K562 (cell line): ENCODE results near the gene TNFRSF6B. TPM values are rescaled to one million over a fixed set of nuclear protein-coding genes. Genes with fewer than 3 reads are reported as not detected.

Source experiments
- AFF1 ChIP-seq, 2 experiments: fragments of 450-650 bp; IDR thresholded peaks; 2 replicates each; pipeline ENCODE4 v1.6.1; 2018; ENCODE audit warnings: mild to moderate bottlenecking in 2 of 2, low read depth in 1 of 2; ENCODE audit not compliant: partially characterized antibody in 2 of 2
- CHD2 ChIP-seq: IDR thresholded peaks from 2 replicates; pipeline ENCODE4 v1.6.1; 2011; ENCODE audit warnings: low read depth, low read length
- FOXM1 ChIP-seq, 2 experiments: fragments of 450-650 bp in 1 of 2; sonication (generic) in 1 of 2; formaldehyde crosslinking in 1 of 2; IDR thresholded peaks; 2 replicates each; pipeline versions ENCODE4 v1.6.1 to v1.9.0; 2017 to 2022; ENCODE audit warnings: low read depth in 2 of 2, mild to moderate bottlenecking in 2 of 2, missing genetic modification reagents in 1 of 2, moderate library complexity in 1 of 2
- HDAC2 ChIP-seq: fragments of 450-650 bp; IDR thresholded peaks from 2 replicates; pipeline ENCODE4 v1.6.1; 2016; ENCODE audit warnings: mild to moderate bottlenecking
- KAT7 ChIP-seq: sonication (generic); formaldehyde crosslinking; IDR thresholded peaks from 2 replicates; pipeline ENCODE4 v1.8.0; 2022; ENCODE audit warnings: missing genetic modification reagents, mild to moderate bottlenecking, borderline replicate concordance
- MCM2 ChIP-seq: fragments of 450-650 bp; IDR thresholded peaks from 2 replicates; pipeline ENCODE4 v1.6.1; 2017; ENCODE audit warnings: low read depth, mild to moderate bottlenecking
- MIER1 ChIP-seq: fragments of 450-650 bp; IDR thresholded peaks from 2 replicates; pipeline ENCODE4 v1.6.1; 2016; ENCODE audit warnings: antibody characterized with exemption, mild to moderate bottlenecking, low read depth
- RREB1 ChIP-seq: fragments of 250-450 bp; sonication (Bioruptor Pico); IDR thresholded peaks from 2 replicates; pipeline ENCODE4 v1.4.0; 2020
- SMARCB1 ChIP-seq: IDR thresholded peaks from 2 replicates; pipeline ENCODE4 v1.6.1; 2011; ENCODE audit warnings: improper control_type of control experiment, low read depth; ENCODE audit not compliant: insufficient read length
- ZKSCAN1 ChIP-seq: fragments of 150-350 bp; IDR thresholded peaks from 2 replicates; pipeline ENCODE4 v1.6.1; 2016; ENCODE audit warnings: low read depth, low read length
- ZNF511 ChIP-seq: sonication (generic); formaldehyde crosslinking; IDR thresholded peaks from 2 replicates; pipeline ENCODE4 v1.8.0; 2022; ENCODE audit warnings: mild to moderate bottlenecking, missing genetic modification reagents
- polyA plus RNA-seq, 8 experiments: library from polyadenylated mRNA; depleted of rRNA in 4 of 8; stranded (reverse) in 5 of 8; unstranded in 3 of 8; fragments of >200 nt; fragmentation: Nextera tagmentation in 2 of 8; fragmentation: Illumina TruSeq in 1 of 8; extraction: Ambion mirVana in 2 of 8; extraction: Trizol in 1 of 8; gene quantifications; 2 replicates each; pipeline versions ENCODE4 v1.2.1 to v1.2.3, GENCODE V29; 2011 to 2014; ENCODE audit warnings: inconsistent platforms in 1 of 8, missing spikeins in 1 of 8
- total RNA-seq, 7 experiments: library from RNA; depleted of rRNA in 6 of 7; stranded (reverse); fragments of >200 nt in 6 of 7; fragmentation: Illumina TruSeq in 2 of 7; extraction: Trizol in 2 of 7; gene quantifications; 2 replicates each; pipeline versions ENCODE4 v1.2.1 to v1.2.3, GENCODE V29; 2011 to 2021; ENCODE audit warnings: low replicate concordance in 1 of 7
- TF ChIP-seq, protein P1 (sequence below): fragments of 450-650 bp; IDR thresholded peaks from 2 replicates; pipeline ENCODE4 v1.6.1; 2016; ENCODE audit warnings: mild to moderate bottlenecking

TNFRSF6B gene
- total and polyA plus RNA-seq, 9 of the 15 experiments (the other 6 are each of a cell fraction or from before 2014, with no cell fraction given) = 0.10 to 3.5 (median 0.32) TPM; not detected in 6

- TF ChIP-seq AFF1 (IDR thresholded peaks at IDR 0.05; ENCODE audit: low read depth in 1 of 2, partially characterized antibody in 2 of 2) (peak in 1 of 2 experiments; percentile 93), MIER1 (no peak), FOXM1 (IDR thresholded peaks at IDR 0.05; ENCODE audit: low read depth) (no peak), FOXM1 (CRISPR knock-in tag; IDR thresholded peaks at IDR 0.05; ENCODE audit: low read depth) (no peak; the same call in 1 of the 2 replicates), CHD2 (no peak), SMARCB1 (no peak), ZNF511 (no peak; the same call in none of the 2 replicates), HDAC2 (no peak), MCM2 (no peak), RREB1 (0 out of 2 replicates have a peak, but pooled peaks have one; percentile 25), KAT7 (CRISPR knock-in tag) (peak; percentile 77; the same call in 1 of the 2 replicates), ZKSCAN1 (no peak)
- TF ChIP-seq, protein P1, sequence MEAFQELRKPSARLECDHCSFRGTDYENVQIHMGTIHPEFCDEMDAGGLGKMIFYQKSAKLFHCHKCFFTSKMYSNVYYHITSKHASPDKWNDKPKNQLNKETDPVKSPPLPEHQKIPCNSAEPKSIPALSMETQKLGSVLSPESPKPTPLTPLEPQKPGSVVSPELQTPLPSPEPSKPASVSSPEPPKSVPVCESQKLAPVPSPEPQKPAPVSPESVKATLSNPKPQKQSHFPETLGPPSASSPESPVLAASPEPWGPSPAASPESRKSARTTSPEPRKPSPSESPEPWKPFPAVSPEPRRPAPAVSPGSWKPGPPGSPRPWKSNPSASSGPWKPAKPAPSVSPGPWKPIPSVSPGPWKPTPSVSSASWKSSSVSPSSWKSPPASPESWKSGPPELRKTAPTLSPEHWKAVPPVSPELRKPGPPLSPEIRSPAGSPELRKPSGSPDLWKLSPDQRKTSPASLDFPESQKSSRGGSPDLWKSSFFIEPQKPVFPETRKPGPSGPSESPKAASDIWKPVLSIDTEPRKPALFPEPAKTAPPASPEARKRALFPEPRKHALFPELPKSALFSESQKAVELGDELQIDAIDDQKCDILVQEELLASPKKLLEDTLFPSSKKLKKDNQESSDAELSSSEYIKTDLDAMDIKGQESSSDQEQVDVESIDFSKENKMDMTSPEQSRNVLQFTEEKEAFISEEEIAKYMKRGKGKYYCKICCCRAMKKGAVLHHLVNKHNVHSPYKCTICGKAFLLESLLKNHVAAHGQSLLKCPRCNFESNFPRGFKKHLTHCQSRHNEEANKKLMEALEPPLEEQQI = no peak
These were observed 11.3 kb downstream of the TNFRSF6B start, which contains the start of the genes ARFRP1 and ZGPAT (continued) for GRCh38 chr20:63707558-63708300.
